ENCODE results near the gene RNF128.

DNA sequence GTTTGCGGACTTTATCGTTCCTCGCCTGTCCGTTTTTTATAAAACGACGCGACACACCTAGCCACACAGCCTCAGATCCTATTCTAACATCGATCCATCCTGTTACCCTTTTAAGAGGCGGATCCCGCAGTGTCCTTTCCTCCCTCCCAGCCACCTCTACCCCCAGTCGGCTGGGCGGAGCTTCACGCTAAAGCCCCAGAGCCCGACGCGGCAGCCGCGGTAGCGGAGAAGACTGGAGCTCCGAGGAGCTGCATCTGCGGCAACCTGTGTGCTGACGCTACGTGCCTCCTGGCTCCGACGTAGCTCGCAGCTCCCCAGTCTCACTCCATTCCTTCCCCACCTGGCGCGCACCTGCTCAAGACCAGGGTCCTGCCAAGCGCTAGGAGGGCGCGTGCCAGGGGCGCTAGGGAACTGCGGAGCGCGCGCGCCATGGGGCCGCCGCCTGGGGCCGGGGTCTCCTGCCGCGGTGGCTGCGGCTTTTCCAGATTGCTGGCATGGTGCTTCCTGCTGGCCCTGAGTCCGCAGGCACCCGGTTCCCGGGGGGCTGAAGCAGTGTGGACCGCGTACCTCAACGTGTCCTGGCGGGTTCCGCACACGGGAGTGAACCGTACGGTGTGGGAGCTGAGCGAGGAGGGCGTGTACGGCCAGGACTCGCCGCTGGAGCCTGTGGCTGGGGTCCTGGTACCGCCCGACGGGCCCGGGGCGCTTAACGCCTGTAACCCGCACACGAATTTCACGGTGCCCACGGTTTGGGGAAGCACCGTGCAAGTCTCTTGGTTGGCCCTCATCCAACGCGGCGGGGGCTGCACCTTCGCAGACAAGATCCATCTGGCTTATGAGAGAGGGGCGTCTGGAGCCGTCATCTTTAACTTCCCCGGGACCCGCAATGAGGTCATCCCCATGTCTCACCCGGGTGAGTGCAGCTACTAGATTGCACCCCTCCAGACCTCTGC, at the start of gene RNF128:
- TF ChIP-seq, protein P1, sequence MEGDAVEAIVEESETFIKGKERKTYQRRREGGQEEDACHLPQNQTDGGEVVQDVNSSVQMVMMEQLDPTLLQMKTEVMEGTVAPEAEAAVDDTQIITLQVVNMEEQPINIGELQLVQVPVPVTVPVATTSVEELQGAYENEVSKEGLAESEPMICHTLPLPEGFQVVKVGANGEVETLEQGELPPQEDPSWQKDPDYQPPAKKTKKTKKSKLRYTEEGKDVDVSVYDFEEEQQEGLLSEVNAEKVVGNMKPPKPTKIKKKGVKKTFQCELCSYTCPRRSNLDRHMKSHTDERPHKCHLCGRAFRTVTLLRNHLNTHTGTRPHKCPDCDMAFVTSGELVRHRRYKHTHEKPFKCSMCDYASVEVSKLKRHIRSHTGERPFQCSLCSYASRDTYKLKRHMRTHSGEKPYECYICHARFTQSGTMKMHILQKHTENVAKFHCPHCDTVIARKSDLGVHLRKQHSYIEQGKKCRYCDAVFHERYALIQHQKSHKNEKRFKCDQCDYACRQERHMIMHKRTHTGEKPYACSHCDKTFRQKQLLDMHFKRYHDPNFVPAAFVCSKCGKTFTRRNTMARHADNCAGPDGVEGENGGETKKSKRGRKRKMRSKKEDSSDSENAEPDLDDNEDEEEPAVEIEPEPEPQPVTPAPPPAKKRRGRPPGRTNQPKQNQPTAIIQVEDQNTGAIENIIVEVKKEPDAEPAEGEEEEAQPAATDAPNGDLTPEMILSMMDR (optimal IDR thresholded peaks at IDR 0.05 in 1 of 3, IDR thresholded peaks at IDR 0.05 in 1 of 3, conservative IDR thresholded peaks at IDR 0.05 in 1 of 3; ENCODE audit: extremely low read depth in 1 of 3, insufficient read depth in 2 of 3, low read length in 3 of 3), result no peak
- TF ChIP-seq EZH2 (IDR thresholded peaks at IDR 0.05; ENCODE audit: low read length), result no peak

All from keratinocyte (primary cell).